OCI-LY1 (cell line): ENCODE data around the gene TGFBR1.

Experiments used
- EZH2 ChIP-seq: fragments of 200-600 bp; sonication (generic), shearing (Covaris generic); IDR thresholded peaks from 2 replicates; pipeline ENCODE4 v1.8.0; 2017; ENCODE audit warnings: borderline replicate concordance, mixed run types, mild to moderate bottlenecking, antibody characterized with exemption, low read length, moderate library complexity, mixed read lengths
- TF ChIP-seq, protein P1 (sequence below): fragments of 200-600 bp; sonication (generic), shearing (Covaris generic); IDR thresholded peaks from 2 replicates; pipeline ENCODE4 v1.5.1; 2017; ENCODE audit warnings: mild to moderate bottlenecking, antibody characterized with exemption, low read length, moderate library complexity, mixed read lengths

DNA sequence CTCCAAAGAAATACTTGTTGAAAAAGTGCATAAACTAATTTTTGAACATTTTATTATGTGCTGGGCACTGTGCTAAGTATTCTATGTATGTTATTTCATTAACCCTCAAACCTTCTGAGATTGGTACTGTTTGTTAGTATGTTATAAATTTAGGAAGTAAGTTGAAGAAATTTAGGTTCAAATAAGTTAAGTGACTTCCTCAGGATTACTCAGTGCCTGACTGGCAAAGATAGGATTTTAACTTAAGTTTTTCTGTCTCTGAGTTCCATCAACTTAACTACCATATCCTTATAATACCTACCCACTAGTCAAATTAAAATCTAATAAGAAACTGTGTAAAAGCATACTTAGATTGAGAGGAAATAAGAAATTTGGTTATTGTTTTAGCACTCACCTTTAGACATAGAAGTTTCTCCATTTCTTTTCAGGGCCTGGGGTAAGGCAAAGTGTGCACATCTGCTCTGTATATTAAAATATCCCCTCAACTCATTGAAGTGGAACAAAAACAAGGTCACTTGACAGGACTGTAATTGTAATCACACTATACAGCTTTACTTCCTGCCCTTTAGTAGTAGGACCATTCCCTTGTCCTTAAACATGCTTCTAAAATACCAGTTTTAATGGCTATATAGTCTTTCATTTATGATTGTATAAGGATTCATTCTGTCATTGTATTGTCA, 15.2 kb downstream of the TGFBR1 start:
- TF ChIP-seq, protein P1, sequence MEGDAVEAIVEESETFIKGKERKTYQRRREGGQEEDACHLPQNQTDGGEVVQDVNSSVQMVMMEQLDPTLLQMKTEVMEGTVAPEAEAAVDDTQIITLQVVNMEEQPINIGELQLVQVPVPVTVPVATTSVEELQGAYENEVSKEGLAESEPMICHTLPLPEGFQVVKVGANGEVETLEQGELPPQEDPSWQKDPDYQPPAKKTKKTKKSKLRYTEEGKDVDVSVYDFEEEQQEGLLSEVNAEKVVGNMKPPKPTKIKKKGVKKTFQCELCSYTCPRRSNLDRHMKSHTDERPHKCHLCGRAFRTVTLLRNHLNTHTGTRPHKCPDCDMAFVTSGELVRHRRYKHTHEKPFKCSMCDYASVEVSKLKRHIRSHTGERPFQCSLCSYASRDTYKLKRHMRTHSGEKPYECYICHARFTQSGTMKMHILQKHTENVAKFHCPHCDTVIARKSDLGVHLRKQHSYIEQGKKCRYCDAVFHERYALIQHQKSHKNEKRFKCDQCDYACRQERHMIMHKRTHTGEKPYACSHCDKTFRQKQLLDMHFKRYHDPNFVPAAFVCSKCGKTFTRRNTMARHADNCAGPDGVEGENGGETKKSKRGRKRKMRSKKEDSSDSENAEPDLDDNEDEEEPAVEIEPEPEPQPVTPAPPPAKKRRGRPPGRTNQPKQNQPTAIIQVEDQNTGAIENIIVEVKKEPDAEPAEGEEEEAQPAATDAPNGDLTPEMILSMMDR: no peak
- TF ChIP-seq EZH2: no peak
